Panc1 (cell line): ENCODE results near the gene WDR26.

Source experiments
- CTCF ChIP-seq: fragments of 450-650 bp; IDR thresholded peaks from 2 replicates; pipeline ENCODE4 v1.5.1; 2017; ENCODE audit warnings: mild to moderate bottlenecking
- POLR2AphosphoS5 ChIP-seq: IDR thresholded peaks from 2 replicates; pipeline ENCODE4 v1.6.1; 2012; ENCODE audit warnings: mild to moderate bottlenecking, low read depth, low read length, moderate library complexity
- SIN3A ChIP-seq: IDR thresholded peaks from 2 replicates; pipeline ENCODE4 v1.6.1; 2012; ENCODE audit warnings: low read depth, mild to moderate bottlenecking, low read length, moderate library complexity, borderline replicate concordance; ENCODE audit not compliant: insufficient read depth
- TCF7L2 ChIP-seq: IDR thresholded peaks from 2 replicates; pipeline ENCODE4 v1.6.1; 2011; ENCODE audit warnings: mild to moderate bottlenecking, low read depth, low read length, inconsistent platforms
- TF ChIP-seq, protein P1 (sequence below), 2 experiments: IDR thresholded peaks; 2 replicates each; pipeline ENCODE4 v1.6.1; 2011 to 2012; ENCODE audit warnings: low read depth in 2 of 2, control low read depth in 1 of 2, low read length in 1 of 2, mild to moderate bottlenecking in 1 of 2, moderate library complexity in 1 of 2; ENCODE audit not compliant: insufficient read depth in 1 of 2

DNA sequence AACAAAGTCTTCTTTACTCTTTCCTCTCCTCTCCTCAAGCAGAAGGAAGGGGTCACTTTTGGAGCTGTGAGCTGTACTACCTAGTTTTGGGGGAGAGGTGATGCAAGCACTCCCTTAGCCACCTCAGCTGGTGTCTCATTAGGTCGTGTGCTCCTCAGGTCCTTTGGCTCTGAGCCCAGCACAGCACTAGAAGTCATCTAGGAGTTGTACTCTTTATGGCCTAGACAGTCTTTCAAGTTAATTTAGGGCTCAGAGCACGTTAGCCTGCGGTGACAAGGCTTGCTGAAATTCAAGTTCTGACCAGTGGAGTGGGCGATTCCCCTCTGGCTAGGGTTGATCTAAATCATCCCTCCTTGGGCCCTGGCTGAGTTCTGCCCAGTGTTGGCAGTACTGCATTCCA, 48.0 kb upstream of the WDR26 start:
- TF ChIP-seq POLR2AphosphoS5 (no peak), CTCF (no peak), SIN3A (no peak), TCF7L2 (no peak)
- TF ChIP-seq, protein P1, sequence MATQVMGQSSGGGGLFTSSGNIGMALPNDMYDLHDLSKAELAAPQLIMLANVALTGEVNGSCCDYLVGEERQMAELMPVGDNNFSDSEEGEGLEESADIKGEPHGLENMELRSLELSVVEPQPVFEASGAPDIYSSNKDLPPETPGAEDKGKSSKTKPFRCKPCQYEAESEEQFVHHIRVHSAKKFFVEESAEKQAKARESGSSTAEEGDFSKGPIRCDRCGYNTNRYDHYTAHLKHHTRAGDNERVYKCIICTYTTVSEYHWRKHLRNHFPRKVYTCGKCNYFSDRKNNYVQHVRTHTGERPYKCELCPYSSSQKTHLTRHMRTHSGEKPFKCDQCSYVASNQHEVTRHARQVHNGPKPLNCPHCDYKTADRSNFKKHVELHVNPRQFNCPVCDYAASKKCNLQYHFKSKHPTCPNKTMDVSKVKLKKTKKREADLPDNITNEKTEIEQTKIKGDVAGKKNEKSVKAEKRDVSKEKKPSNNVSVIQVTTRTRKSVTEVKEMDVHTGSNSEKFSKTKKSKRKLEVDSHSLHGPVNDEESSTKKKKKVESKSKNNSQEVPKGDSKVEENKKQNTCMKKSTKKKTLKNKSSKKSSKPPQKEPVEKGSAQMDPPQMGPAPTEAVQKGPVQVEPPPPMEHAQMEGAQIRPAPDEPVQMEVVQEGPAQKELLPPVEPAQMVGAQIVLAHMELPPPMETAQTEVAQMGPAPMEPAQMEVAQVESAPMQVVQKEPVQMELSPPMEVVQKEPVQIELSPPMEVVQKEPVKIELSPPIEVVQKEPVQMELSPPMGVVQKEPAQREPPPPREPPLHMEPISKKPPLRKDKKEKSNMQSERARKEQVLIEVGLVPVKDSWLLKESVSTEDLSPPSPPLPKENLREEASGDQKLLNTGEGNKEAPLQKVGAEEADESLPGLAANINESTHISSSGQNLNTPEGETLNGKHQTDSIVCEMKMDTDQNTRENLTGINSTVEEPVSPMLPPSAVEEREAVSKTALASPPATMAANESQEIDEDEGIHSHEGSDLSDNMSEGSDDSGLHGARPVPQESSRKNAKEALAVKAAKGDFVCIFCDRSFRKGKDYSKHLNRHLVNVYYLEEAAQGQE (IDR thresholded peaks at IDR 0.05; ENCODE audit: insufficient read depth in 1 of 2, low read depth in 2 of 2, low read length in 1 of 2) = no peak
